Transverse colon (tissue), 4 donors: ENCODE data around the gene ANKRD40CL. TPM values are rescaled to one million over a fixed set of nuclear protein-coding genes. Genes with fewer than 3 reads are reported as not detected.
"Not testable (repeated sequence)": the region's sequence is repeated elsewhere in the genome, so short reads cannot be mapped to it uniquely, and the experiment has no call there.

ENCODE experiments used
- DNase-seq: peaks from one replicate; pipeline ENCODE4 v3.0.0-alpha.2; 2019
- H3K27ac ChIP-seq, 4 donors: fragments of 200-600 bp; sonication (generic); 2 replicates each; pipeline ENCODE4 v1.5.1; 2016 to 2018; ENCODE audit warnings: inconsistent platforms in 4 of 4
- H3K27me3 ChIP-seq: fragments of 200-600 bp; sonication (generic); 2 replicates; pipeline ENCODE4 v1.5.1; 2017; ENCODE audit warnings: inconsistent platforms
- H3K36me3 ChIP-seq, 4 donors: fragments of 200-600 bp; sonication (generic); 2 replicates each; pipeline ENCODE4 v1.5.1; 2017 to 2019; ENCODE audit warnings: inconsistent platforms in 4 of 4
- H3K4me1 ChIP-seq, 4 donors: fragments of 200-600 bp; sonication (generic); 2 replicates each; pipeline ENCODE4 v1.5.1; 2017 to 2020; ENCODE audit warnings: inconsistent platforms in 4 of 4
- H3K4me3 ChIP-seq, 4 donors: fragments of 200-600 bp; sonication (generic); 1 replicate in 1 of 4; 2 replicates in 3 of 4; pipeline versions ENCODE4 v1.5.1 to v1.6.1; 2017 to 2019; ENCODE audit warnings: inconsistent platforms in 4 of 4
- H3K9me3 ChIP-seq, 2 donors: fragments of 200-600 bp; sonication (generic); 2 replicates each; pipeline ENCODE4 v1.5.1; 2017 to 2019; ENCODE audit warnings: inconsistent platforms in 2 of 2
- CTCF ChIP-seq, 5 experiments: fragments of 200-600 bp in 3 of 5; fragments of 450-650 bp in 2 of 5; sonication (generic) in 3 of 5; IDR thresholded peaks; 1 replicate in 2 of 5; 2 replicates in 3 of 5; pipeline ENCODE4 v1.5.1; 2016 to 2017; ENCODE audit warnings: antibody characterized with exemption in 5 of 5, inconsistent platforms in 3 of 5, mild to moderate bottlenecking in 2 of 5, moderate library complexity in 1 of 5
- EP300 ChIP-seq: sonication (generic); formaldehyde crosslinking; IDR thresholded peaks from one replicate; pipeline ENCODE4 v1.6.1; 2017; ENCODE audit warnings: antibody characterized with exemption, low read depth
- POLR2A ChIP-seq: fragments of 450-650 bp; IDR thresholded peaks from one replicate; pipeline ENCODE4 v1.6.1; 2016; ENCODE audit warnings: antibody characterized with exemption, mild to moderate bottlenecking, moderate library complexity
- POLR2AphosphoS5 ChIP-seq, 3 donors: sonication (generic); formaldehyde crosslinking; IDR thresholded peaks; one replicate each; pipeline ENCODE4 v1.6.1; 2016; ENCODE audit warnings: antibody characterized with exemption in 3 of 3
- WGBS, 2 donors: methylation state at CpG; one replicate each; pipeline ENCODE4 v1.1.5; 2018; ENCODE audit warnings: low coverage in 1 of 2; 5-methylcytosine and 5-hydroxymethylcytosine counted together
- in situ Hi-C, 4 donors: fragments of 200-750 bp; cut with MboI; loops; one replicate each; pipeline versions ENCODE4 v1.15.0 to v1.15.1; 2017; ENCODE audit warnings: low sequenced_read_pairs in 3 of 4, low pct_ligation_motif_present in 1 of 4, low pct_unique_long_range_greater_than_20kb in 1 of 4
- intact Hi-C: fragments of 100-400 bp; cut with DNase I; formaldehyde crosslinking; loops from one replicate; pipeline ENCODE4 v1.15.1; 2023; ENCODE audit warnings: low total_unique reads
- total RNA-seq, 4 donors: library from RNA; depleted of rRNA; stranded (reverse); fragments of >200 nt; gene quantifications; one replicate each; pipeline ENCODE4 v1.1.0, GENCODE V29; 2016

The ANKRD40CL gene
- total RNA-seq, 4 donors from 2014 or later, result 40.8 to 86.0 (median 74.9) TPM

GRCh38 chr17:50728881-50729765 is 38.2 kb downstream of the ANKRD40CL start:
- intact Hi-C loops, result no loop called here
- in situ Hi-C loops, result no loop called here
- DNase-seq, result no peak
- Histone ChIP-seq H3K27ac (no peak overlapping the region), H3K4me3 (no peak overlapping the region), H3K36me3 (no peaks in the 10 kb centered on the region), H3K9me3 (no peaks in the 10 kb centered on the region), H3K4me1 (peaks cover 40 to 89% (median 69%) of the 10 kb centered on the region in 4 donors), H3K27me3 (no peaks in the 10 kb centered on the region)
- TF ChIP-seq EP300 (no peak), CTCF (IDR thresholded peaks at IDR 0.05) (no peak), POLR2A (no peak), POLR2AphosphoS5 (IDR thresholded peaks at IDR 0.05) (no peak)
- WGBS, 2 donors, result 65 to 70% methylated on average over 4 to 5 of the region's 5 CpGs

GRCh38 chr17:50728112-50728429 is 39.2 kb downstream of the ANKRD40CL start:
- TF ChIP-seq CTCF (IDR thresholded peaks at IDR 0.05) (no peak), POLR2A (no peak), POLR2AphosphoS5 (IDR thresholded peaks at IDR 0.05) (no peak), EP300 (no peak)
- in situ Hi-C loops (no loop called here), intact Hi-C loops (no loop called here)
- DNase-seq, result no peak
- WGBS, 2 donors, result 56 to 69% methylated on average over 2 of the region's 2 CpGs
- Histone ChIP-seq H3K4me3 (no peak overlapping the region), H3K4me1 (peaks cover 44 to 92% (median 74%) of the 10 kb centered on the region in 4 donors), H3K27ac (no peak overlapping the region), H3K9me3 (no peaks in the 10 kb centered on the region), H3K36me3 (no peaks in the 10 kb centered on the region), H3K27me3 (no peaks in the 10 kb centered on the region)

- TF ChIP-seq CTCF (IDR thresholded peaks at IDR 0.05) (no peak), POLR2A (no peak), POLR2AphosphoS5 (IDR thresholded peaks at IDR 0.05) (no peak), EP300 (no peak)
- in situ Hi-C loops (no loop called here), intact Hi-C loops (no loop called here)
- 51 to 75% methylated on average over 9 to 12 of the region's 12 CpGs for WGBS, 2 donors
- H3K9me3 ChIP-seq, result no peaks in the 10 kb centered on the region
- H3K4me1 ChIP-seq, result peaks cover 46 to 98% (median 85%) of the 10 kb centered on the region in 4 donors
- H3K4me3 ChIP-seq, result no peak overlapping the region
- no peak for DNase-seq
- no peaks in the 10 kb centered on the region for H3K36me3 ChIP-seq
- H3K27ac ChIP-seq, result no peak overlapping the region
- no peaks in the 10 kb centered on the region for H3K27me3 ChIP-seq
Measured at GRCh38 chr17:50725769-50726655, 41.3 kb downstream of the ANKRD40CL start.

- H3K36me3 ChIP-seq, H3K27ac ChIP-seq, in situ Hi-C loops, DNase-seq, H3K9me3 ChIP-seq, H3K4me3 ChIP-seq, intact Hi-C loops, H3K27me3 ChIP-seq: not testable (repeated sequence)
- 90 to 95% methylated on average over 4 to 6 of the region's 6 CpGs for WGBS, 2 donors
- H3K4me1 ChIP-seq, result peaks cover 42 to 91% (median 83%) of the 10 kb centered on the region in 4 donors
Measured at GRCh38 chr17:50724622-50725021, 42.7 kb downstream of the ANKRD40CL start.
